Epithelial cell of prostate (primary cell): Measurements from ENCODE around the gene CCDC51.
A peak's percentile ranks its signal among the peaks of the same experiment; 100 is the strongest.
"Not testable (repeated sequence)": the region's sequence is repeated elsewhere in the genome, so short reads cannot be mapped to it uniquely, and the experiment has no call there.

ENCODE experiments used
- DNase-seq: peaks from one replicate; pipeline ENCODE4 v3.0.0-alpha.2; 2011; ENCODE audit warnings: low read depth, low spot score
- H3K27ac ChIP-seq: fragments of 450-650 bp; 2 replicates; pipeline ENCODE4 v1.5.1; 2017; ENCODE audit warnings: mild to moderate bottlenecking

The CCDC51 gene

GRCh38 chr3:48466386-48467109 is 26.6 kb upstream of the CCDC51 start:
- peak overlapping the region; percentile 98 for H3K27ac ChIP-seq
- no peak for DNase-seq

DNA sequence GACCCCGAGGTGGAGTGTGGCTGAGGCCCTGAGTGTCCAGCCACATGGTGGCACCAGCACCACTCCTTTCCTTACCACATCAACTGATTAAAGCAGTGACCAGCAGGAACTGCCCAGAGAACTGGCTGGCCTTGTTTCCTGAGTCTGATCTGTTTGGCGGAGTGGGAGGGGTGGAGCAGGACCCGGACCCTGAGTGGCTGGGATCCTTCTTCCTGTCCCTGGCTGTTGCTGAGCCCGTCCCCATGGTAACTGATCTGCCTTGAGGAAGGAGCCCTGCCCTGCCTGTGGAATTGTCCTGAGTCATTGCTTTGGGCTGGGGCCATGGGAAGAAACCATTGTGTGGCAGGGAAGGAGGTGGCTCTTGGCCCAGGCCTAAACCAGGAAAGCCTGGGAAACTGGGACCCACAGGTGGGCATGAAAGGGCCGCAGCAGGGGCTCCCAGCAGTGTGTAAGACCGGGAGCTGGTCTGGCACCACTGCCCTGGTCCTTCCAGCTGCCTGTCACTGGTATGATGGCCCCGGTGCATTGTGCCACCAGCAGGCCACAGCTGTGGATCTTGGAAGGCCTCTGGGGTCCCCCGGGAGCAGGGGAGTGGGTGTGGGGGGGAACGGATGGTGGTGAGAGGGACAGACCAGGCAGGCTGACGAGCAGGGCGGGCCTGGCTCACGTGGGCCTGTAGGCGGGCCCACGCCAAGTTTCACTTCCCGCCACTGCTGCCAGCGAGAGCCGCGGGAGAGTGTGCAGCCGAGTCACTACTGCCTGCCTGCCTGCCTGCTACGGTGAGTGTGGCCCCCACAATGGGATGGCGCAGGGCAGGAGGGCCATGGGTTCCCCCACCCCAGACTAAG is 25.8 kb upstream of the CCDC51 start:
- DNase-seq = peak; percentile 99
- H3K27ac ChIP-seq = peak overlapping the region; percentile 98

DNA sequence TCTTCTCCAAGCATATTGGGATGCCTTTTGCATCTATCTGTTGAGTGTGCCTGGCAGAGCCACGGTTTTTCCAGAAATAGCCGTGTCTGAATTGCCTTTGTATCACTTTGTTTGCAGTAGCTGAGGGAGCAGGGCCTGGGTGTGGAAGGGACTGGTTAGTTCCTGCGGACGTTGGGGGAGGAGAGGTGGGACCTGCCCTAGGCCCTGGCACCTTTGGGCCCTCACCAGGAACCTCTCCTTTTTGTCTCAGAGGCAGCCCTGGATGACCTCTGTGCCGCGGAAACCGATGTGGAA is 25.3 kb upstream of the CCDC51 start:
- DNase-seq = no peak
- peak overlapping the region; percentile 98 for H3K27ac ChIP-seq

DNA sequence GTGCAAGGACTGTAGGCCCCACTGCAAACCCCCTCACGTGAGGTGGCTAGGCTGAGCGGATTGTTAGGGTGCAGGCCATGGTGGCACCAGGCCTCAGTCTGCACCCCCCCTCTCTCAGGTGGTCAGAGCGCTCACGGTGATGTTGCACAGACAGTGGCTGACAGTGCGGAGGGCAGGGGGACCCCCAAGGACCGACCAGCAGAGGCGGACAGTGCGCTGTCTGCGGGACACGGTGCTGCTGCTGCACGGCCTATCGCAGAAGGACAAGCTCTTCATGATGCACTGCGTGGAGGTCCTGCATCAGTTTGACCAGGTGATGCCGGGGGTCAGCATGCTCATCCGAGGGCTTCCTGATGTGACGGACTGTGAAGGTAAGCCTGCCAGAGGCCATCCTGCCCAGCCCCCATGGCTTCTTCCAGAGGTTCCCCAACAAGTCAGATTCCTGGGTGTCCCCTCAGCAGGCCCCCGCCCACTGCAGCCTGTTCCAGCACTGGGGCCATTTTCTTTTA is 24.8 kb upstream of the CCDC51 start:
- DNase-seq = no peak
- H3K27ac ChIP-seq = peak overlapping the region; percentile 98

DNA sequence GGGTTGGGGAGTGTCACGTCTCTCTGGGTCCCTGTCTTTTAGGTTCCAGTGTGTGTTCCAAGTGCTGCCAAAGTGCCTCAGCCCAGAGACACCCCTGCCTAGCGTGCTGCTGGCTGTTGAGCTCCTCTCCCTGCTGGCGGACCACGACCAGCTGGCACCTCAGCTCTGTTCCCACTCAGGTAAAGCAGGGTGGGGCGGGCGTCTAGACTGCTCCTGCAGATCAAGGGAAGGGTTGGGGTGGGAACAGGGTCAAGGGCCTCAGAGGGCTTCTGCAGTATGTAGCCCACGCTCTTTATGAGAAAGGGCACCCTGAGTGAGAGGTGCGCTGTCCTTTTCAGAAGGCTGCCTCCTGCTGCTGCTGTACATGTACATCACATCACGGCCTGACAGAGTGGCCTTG is 23.8 kb upstream of the CCDC51 start:
- H3K27ac ChIP-seq = no peak overlapping the region
- DNase-seq = no peak

DNA sequence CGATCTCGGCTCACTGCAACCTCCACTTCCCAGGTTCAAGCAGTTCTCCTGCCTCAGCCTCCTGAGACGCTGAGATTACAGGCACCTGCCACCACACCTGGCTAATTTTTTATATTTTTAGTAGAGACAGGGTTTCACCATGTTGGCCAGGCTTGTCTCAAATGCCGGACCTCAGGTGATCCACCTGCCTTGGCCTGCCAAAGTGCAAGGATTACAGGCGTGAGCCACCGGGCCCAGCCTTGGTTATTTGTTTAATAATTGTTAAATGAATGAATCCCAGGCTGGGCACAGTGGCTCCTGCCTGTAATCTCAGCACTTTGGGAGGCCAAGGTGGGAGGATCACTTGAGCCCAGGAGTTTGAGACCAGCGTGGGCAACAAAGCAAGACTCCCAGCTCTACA is 21.8 kb upstream of the CCDC51 start:
- not testable (repeated sequence) for H3K27ac ChIP-seq, DNase-seq

DNA sequence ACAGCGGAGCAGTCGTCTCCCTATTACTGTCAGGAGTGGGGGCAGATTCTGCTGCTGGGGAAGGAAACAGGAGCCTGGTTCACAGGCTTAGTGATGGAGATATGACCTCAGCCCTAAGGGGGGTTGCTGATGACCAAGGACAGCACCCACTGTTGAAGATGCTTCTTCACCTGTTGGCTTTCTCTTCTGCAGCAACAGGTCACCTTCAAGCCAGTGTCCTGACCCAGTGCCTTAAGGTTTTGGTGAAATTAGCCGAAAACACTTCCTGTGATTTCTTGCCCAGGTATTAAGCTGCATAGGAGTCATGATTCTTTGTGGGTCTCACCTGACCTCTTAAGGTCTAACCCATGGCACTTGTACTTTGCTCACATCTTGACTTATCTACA is 20.6 kb upstream of the CCDC51 start:
- DNase-seq = no peak
- H3K27ac ChIP-seq = no peak overlapping the region

- no peak overlapping the region for H3K27ac ChIP-seq
- DNase-seq = no peak
Observed at GRCh38 chr3:48459773-48460516, 20.0 kb upstream of the CCDC51 start.

GRCh38 chr3:48459331-48459730 is 19.4 kb upstream of the CCDC51 start:
- DNase-seq = no peak
- no peak overlapping the region for H3K27ac ChIP-seq

- no peak for DNase-seq
Observed at GRCh38 chr3:48456456-48456855, 16.5 kb upstream of the CCDC51 start.

GRCh38 chr3:48451270-48451669 is 11.4 kb upstream of the CCDC51 start:
- no peak for DNase-seq
- H3K27ac ChIP-seq = no peak overlapping the region

More at GRCh38 chr3:48456456-48456855, 16.5 kb upstream of the CCDC51 start:
- no peak overlapping the region for H3K27ac ChIP-seq

GRCh38 chr3:48446425-48447193 is 6.7 kb upstream of the CCDC51 start, which contains the start of gene ATRIP:
Gene ATRIP (plus strand): TSS chr3:48446737. CDS start chr3:48446846, 109 bp downstream.
- H3K27ac ChIP-seq = peak within 1 kb of the TSS; percentile 72
- peak; percentile 34 for DNase-seq

GRCh38 chr3:48446043-48446424 is 6.1 kb upstream of the CCDC51 start:
- DNase-seq = no peak
- H3K27ac ChIP-seq = peak overlapping the region; percentile 72

GRCh38 chr3:48445277-48445882 is 5.5 kb upstream of the CCDC51 start:
- H3K27ac ChIP-seq = no peak overlapping the region
- DNase-seq = no peak

- no peak for DNase-seq
- peak overlapping the region; percentile 86 for H3K27ac ChIP-seq
Observed at GRCh38 chr3:48441940-48442339, 2.0 kb upstream of the CCDC51 start.

GRCh38 chr3:48440590-48440958 is 655 bp upstream of the CCDC51 start:
- H3K27ac ChIP-seq = peak overlapping the region; percentile 86
- no peak for DNase-seq

GRCh38 chr3:48437812-48438211 is 2.1 kb downstream of the CCDC51 start:
- no peak for DNase-seq
- no peak overlapping the region for H3K27ac ChIP-seq

DNA sequence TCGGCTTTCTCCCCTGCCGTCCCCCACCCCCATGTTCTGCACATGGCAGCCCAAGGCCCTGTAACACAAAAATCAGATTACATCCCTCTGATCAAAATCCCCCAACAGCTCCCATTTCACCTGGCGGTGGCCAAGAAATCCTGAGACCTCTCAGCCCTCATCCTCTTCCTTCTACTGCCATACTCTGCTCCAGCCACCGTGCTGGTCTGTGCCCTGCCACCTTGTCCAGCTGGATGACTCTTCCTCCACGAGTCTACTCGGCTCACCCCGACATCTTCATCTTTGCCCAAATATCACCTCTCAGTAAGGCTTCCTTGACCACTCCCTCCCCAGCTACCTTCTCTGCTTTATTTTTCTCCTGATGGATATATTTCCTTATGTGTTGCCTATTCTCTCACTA is 3.1 kb downstream of the CCDC51 start:
- no peak for DNase-seq
- no peak overlapping the region for H3K27ac ChIP-seq

GRCh38 chr3:48436477-48436787 is 3.5 kb downstream of the CCDC51 start:
- no peak overlapping the region for H3K27ac ChIP-seq
- DNase-seq = no peak
